WTC11 (cell line): Measurements from ENCODE around the gene MORN5.

Experiments used
- CTCF ChIP-seq: fragments of 200-600 bp; IDR thresholded peaks from 2 replicates; pipeline ENCODE4 v1.8.0; 2022; ENCODE audit warnings: antibody characterized with exemption
- FOXK1 ChIP-seq: sonication (generic); formaldehyde crosslinking; IDR thresholded peaks from 2 replicates; pipeline ENCODE4 v1.8.0; 2022; ENCODE audit warnings: mild to moderate bottlenecking, moderate library complexity, missing genetic modification reagents
- NFYB ChIP-seq: sonication (generic); formaldehyde crosslinking; conservative IDR thresholded peaks from 2 replicates; pipeline ENCODE4 v1.8.0; 2022; ENCODE audit warnings: low read depth, missing genetic modification reagents
- OVOL2 ChIP-seq: fragments of 250-450 bp; sonication (Bioruptor Pico); IDR thresholded peaks from 2 replicates; pipeline ENCODE4 v1.9.0; 2021; ENCODE audit warnings: mild to moderate bottlenecking, borderline replicate concordance
- PRRX2 ChIP-seq: fragments of 250-450 bp; sonication (Bioruptor Pico); IDR thresholded peaks from 2 replicates; pipeline ENCODE4 v1.8.0; 2021; ENCODE audit warnings: mild to moderate bottlenecking
- RELA ChIP-seq: sonication (generic); formaldehyde crosslinking; IDR thresholded peaks from 2 replicates; pipeline ENCODE4 v1.8.1; 2022; ENCODE audit warnings: missing genetic modification reagents, mild to moderate bottlenecking, borderline replicate concordance
- USF2 ChIP-seq: sonication (generic); formaldehyde crosslinking; IDR thresholded peaks from 2 replicates; pipeline ENCODE4 v1.8.1; 2023; ENCODE audit warnings: mild to moderate bottlenecking, missing genetic modification reagents, moderate library complexity
- ZNF281 ChIP-seq: sonication (generic); formaldehyde crosslinking; IDR thresholded peaks from 2 replicates; pipeline ENCODE4 v1.8.0; 2023; ENCODE audit warnings: mild to moderate bottlenecking, missing genetic modification reagents

- TF ChIP-seq ZNF281 (CRISPR knock-in tag) (no peak), FOXK1 (0 out of 2 replicates have a peak, but pooled peaks have one; percentile 8), CTCF (no peak), NFYB (CRISPR knock-in tag) (no peak), PRRX2 (CRISPR knock-in tag) (no peak), OVOL2 (CRISPR knock-in tag) (no peak), RELA (CRISPR knock-in tag) (no peak), USF2 (CRISPR knock-in tag) (no peak)
These were observed 178 bp downstream of the MORN5 start for GRCh38 chr9:122159925-122160246.
